ENCODE measurements around the gene OBP2A.

OBP2A gene

DNA sequence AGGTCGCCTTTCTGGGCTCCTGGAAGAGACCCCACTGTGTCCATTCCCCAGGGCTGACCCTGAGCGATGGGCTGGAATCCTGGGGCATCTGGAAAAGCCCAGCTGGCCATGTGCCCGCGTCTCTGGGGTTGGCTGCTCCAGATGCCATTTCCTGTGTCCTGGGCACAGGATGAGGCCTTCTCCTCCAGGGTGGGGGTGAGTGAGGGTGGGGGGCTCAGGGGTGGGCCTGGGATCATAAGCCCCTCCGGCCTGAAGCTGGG, 46.3 kb downstream of the OBP2A start:
- in situ Hi-C loops (cut with HindIII; ENCODE audit: low sequenced_read_pairs), result no loop called here

DNA sequence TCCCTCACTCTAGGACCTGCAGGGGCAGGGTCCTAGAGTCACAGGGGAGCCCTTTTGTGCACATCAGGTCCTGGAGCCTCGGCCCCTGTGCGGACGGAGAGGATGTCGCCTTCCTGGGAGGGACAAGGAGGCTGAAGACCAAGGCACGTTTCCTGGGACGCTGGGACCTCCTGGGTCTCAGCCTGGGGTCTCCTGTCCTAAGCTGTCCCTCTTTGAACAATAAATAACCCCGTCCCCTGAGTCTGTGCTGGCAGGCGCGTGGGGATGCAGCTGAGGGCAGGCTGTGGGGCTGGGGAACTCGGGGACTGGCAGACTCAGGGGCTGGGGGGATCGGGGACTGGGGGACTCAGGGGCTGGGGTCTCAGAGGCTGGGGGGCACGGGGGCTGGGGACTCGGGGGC, 46.7 kb downstream of the OBP2A start:
- in situ Hi-C loops (cut with HindIII; ENCODE audit: low sequenced_read_pairs), result no loop called here

DNA sequence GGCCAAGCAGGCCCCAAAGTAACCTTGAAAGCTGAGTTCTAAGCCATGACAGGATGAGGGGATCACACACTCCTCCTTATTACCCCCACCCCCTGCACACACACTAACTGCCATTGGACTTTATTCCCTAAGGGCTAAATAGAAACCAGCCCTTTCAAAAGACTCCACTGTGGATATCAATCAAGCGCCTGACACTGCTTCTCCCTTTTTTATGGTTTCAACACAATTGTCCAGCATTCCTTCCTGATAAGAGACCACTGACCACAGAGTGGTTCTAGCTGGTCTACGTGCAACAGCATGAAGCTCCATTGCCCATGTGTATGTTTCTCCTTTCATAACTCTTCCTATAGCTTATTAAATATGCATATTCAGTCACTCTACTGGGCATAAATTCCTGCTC, 50.3 kb downstream of the OBP2A start:
- in situ Hi-C loops (cut with HindIII; ENCODE audit: low sequenced_read_pairs), result no loop called here
